Measurements from ENCODE around the gene TEX29. TPM values are rescaled to one million over a fixed set of nuclear protein-coding genes. Genes with fewer than 3 reads are reported as not detected.

The TEX29 gene
- total RNA-seq, 1 experiment from 2014 or later: 0.33 TPM

DNA sequence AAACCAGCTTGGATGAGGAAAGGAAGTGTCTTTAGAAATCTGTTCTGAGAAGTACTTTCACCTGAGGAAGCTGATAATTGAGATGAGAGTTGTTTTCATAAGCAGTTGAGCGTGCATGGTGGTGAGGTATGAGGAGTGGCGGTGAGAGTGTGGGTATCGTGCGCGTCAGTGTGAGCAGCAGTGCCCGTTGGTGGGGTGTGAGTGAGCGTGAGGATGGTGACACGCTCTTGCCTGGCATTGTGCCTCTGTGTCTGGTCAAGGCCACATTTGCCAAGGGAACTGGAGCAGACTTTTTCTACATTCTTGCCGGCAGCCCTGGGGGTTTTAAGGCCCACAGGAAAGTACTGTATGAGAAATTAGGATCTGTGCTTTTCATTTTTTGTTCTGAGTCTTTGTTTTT is 36.5 kb upstream of the TEX29 start:
- H3K23me2 ChIP-seq (ENCODE audit: insufficient read length, low read depth, low read length, poor library complexity, severe bottlenecking): no peaks in the 10 kb centered on the region
- no peak overlapping the region; a peak in 1 of 7 replicates for H3K27ac Mint-ChIP-seq
- H3K79me1 ChIP-seq (ENCODE audit: insufficient read depth, low read depth, low read length, poor library complexity, severe bottlenecking): no peaks in the 10 kb centered on the region

More for the DNA sequence above, 36.5 kb upstream of the TEX29 start:
- Histone ChIP-seq H4K5ac (ENCODE audit: insufficient read length, low read depth, low read length) (no peak overlapping the region), H3K9me3 (ENCODE audit: control insufficient read depth, low read depth, low read length) (no peaks in the 10 kb centered on the region), H3K23ac (ENCODE audit: insufficient read length, low read depth, low read length) (no peak overlapping the region), H2BK15ac (ENCODE audit: low read depth, low read length) (no peak overlapping the region), H3T11ph (ENCODE audit: low read length) (no peak overlapping the region), H3K14ac (ENCODE audit: insufficient read depth, low read length) (no peak overlapping the region), H2BK120ac (ENCODE audit: low read depth, low read length, poor library complexity, severe bottlenecking) (no peak overlapping the region), H3K27ac (ENCODE audit: insufficient read length, low read depth, low read length) (no peak overlapping the region), H2BK20ac (ENCODE audit: low read depth, low read length, poor library complexity, severe bottlenecking) (no peak overlapping the region), H3K27me3 (ENCODE audit: insufficient read depth, low read length) (no peaks in the 10 kb centered on the region), H4K8ac (replicated peaks; ENCODE audit: insufficient read length, low read depth, low read length) (no peak overlapping the region), H3K18ac (ENCODE audit: insufficient read length, low read depth, low read length) (no peak overlapping the region), H2AFZ (ENCODE audit: low read length) (no peak overlapping the region), H2AK5ac (ENCODE audit: insufficient read length, low read length) (no peak overlapping the region), H3K4me1 (ENCODE audit: insufficient read depth, low read length) (no peaks in the 10 kb centered on the region), H2BK12ac (ENCODE audit: insufficient read length, low read depth, low read length) (no peak overlapping the region), H4K20me1 (ENCODE audit: control insufficient read depth, insufficient read depth, insufficient read length) (no peaks in the 10 kb centered on the region), H3K4me2 (ENCODE audit: insufficient read depth, insufficient read length, low read length) (no peak overlapping the region), H3K56ac (ENCODE audit: insufficient read length, low read depth, low read length) (no peak overlapping the region), H3K79me2 (ENCODE audit: insufficient read depth, low read length) (no peaks in the 10 kb centered on the region), H2BK5ac (ENCODE audit: insufficient read length, low read length) (no peak overlapping the region), H3K4ac (ENCODE audit: low read depth, low read length) (no peak overlapping the region), H4K91ac (ENCODE audit: insufficient read length, low read depth, low read length) (no peak overlapping the region), H3K9ac (ENCODE audit: extremely low read depth, insufficient read length, low read length) (no peak overlapping the region)
- WGBS (ENCODE audit: extremely low coverage, insufficient read length, low lambda C conversion rate): no CpG with 5 or more reads among the region's 9 CpGs
- peaks cover 31 to 76% (median 70%) of the 10 kb centered on the region in 3 experiments for H3K36me3 Mint-ChIP-seq (ENCODE audit: insufficient read depth in 1 of 3, low read depth in 3 of 3)
- H3K27me3 Mint-ChIP-seq (ENCODE audit: low read depth): no peaks in the 10 kb centered on the region; the same call in 1 of the 2 replicates
- no peaks in the 10 kb centered on the region for H3K4me1 Mint-ChIP-seq
- H3K4me3 Mint-ChIP-seq: no peak overlapping the region
- no peak for DNase-seq
- H3K9me3 Mint-ChIP-seq: no peaks in the 10 kb centered on the region
- TF ChIP-seq, protein P1, sequence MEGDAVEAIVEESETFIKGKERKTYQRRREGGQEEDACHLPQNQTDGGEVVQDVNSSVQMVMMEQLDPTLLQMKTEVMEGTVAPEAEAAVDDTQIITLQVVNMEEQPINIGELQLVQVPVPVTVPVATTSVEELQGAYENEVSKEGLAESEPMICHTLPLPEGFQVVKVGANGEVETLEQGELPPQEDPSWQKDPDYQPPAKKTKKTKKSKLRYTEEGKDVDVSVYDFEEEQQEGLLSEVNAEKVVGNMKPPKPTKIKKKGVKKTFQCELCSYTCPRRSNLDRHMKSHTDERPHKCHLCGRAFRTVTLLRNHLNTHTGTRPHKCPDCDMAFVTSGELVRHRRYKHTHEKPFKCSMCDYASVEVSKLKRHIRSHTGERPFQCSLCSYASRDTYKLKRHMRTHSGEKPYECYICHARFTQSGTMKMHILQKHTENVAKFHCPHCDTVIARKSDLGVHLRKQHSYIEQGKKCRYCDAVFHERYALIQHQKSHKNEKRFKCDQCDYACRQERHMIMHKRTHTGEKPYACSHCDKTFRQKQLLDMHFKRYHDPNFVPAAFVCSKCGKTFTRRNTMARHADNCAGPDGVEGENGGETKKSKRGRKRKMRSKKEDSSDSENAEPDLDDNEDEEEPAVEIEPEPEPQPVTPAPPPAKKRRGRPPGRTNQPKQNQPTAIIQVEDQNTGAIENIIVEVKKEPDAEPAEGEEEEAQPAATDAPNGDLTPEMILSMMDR (conservative IDR thresholded peaks at IDR 0.05): no peak
